GM12878 (cell line): ENCODE data around the gene TCP11L2.

ENCODE experiments used
- ATF7 ChIP-seq: fragments of 450-650 bp; IDR thresholded peaks from 2 replicates; pipeline ENCODE4 v1.6.1; 2016; ENCODE audit warnings: low read depth, mild to moderate bottlenecking
- CTCF ChIP-seq, 3 experiments: IDR thresholded peaks in 2 of 3; conservative IDR thresholded peaks in 1 of 3; 2 replicates each; pipeline ENCODE4 v1.5.1; 2011; ENCODE audit warnings: low read depth in 3 of 3, low read length in 3 of 3, mild to moderate bottlenecking in 3 of 3, control low read depth in 2 of 3, moderate library complexity in 2 of 3, inconsistent platforms in 1 of 3, mixed read lengths in 1 of 3; ENCODE audit not compliant: control insufficient read depth in 2 of 3, insufficient read depth in 1 of 3; ENCODE audit errors: extremely low read depth in 1 of 3
- MXI1 ChIP-seq: fragments of 150-350 bp; IDR thresholded peaks from 2 replicates; pipeline ENCODE4 v1.6.1; 2011; ENCODE audit warnings: low read depth, mild to moderate bottlenecking, inconsistent platforms, low read length, improper control_type of control experiment
- POLR2AphosphoS5 ChIP-seq: IDR thresholded peaks from 2 replicates; pipeline ENCODE4 v1.6.1; 2011; ENCODE audit warnings: mild to moderate bottlenecking, low read length, inconsistent platforms
- SP1 ChIP-seq: IDR thresholded peaks from one replicate; pipeline ENCODE4 v1.6.1; 2011; ENCODE audit warnings: low read depth, low read length
- TF ChIP-seq, protein P1 (sequence below): IDR thresholded peaks from 2 replicates; pipeline ENCODE4 v1.6.1; 2012; ENCODE audit warnings: low read depth, low read length, improper control_type of control experiment

GRCh38 chr12:106289196-106289681 is 13.3 kb upstream of the TCP11L2 start:
- TF ChIP-seq, protein P1, sequence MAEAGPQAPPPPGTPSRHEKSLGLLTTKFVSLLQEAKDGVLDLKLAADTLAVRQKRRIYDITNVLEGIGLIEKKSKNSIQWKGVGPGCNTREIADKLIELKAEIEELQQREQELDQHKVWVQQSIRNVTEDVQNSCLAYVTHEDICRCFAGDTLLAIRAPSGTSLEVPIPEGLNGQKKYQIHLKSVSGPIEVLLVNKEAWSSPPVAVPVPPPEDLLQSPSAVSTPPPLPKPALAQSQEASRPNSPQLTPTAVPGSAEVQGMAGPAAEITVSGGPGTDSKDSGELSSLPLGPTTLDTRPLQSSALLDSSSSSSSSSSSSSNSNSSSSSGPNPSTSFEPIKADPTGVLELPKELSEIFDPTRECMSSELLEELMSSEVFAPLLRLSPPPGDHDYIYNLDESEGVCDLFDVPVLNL = no peak
- TF ChIP-seq POLR2AphosphoS5 (no peak), SP1 (no peak), MXI1 (no peak), ATF7 (no peak), CTCF (IDR thresholded peaks at IDR 0.05 in 2 of 3, conservative IDR thresholded peaks at IDR 0.05 in 1 of 3; ENCODE audit: control insufficient read depth in 2 of 3, extremely low read depth in 1 of 3, insufficient read depth in 1 of 3, low read depth in 3 of 3, low read length in 3 of 3) (no peak)
